OCI-LY1 (cell line): ENCODE measurements around the gene ALPK1.

Experiments used
- EZH2 ChIP-seq: fragments of 200-600 bp; sonication (generic), shearing (Covaris generic); IDR thresholded peaks from 2 replicates; pipeline ENCODE4 v1.8.0; 2017; ENCODE audit warnings: borderline replicate concordance, mixed run types, mild to moderate bottlenecking, antibody characterized with exemption, low read length, moderate library complexity, mixed read lengths
- TF ChIP-seq, protein P1 (sequence below): fragments of 200-600 bp; sonication (generic), shearing (Covaris generic); IDR thresholded peaks from 2 replicates; pipeline ENCODE4 v1.5.1; 2017; ENCODE audit warnings: mild to moderate bottlenecking, antibody characterized with exemption, low read length, moderate library complexity, mixed read lengths

DNA sequence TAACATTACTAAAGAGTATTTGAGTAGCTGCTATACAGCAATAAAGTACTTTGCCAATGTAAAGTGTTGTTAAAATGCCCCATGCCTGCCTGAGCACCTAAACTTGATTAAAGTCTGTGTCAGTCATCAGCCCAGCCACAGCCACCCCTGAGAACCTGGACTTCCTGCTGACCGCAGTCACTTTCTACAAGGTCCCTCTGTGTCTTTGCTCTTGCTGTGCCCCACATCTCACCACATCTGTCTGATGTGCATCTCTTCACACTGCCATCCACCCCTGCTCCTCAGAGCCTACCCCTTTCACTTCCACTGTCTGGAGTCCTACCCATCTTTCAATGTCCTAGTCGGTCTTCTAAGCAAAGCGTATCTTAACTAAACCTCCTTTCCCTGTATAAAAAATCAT, 25.7 kb downstream of the ALPK1 start:
- TF ChIP-seq, protein P1, sequence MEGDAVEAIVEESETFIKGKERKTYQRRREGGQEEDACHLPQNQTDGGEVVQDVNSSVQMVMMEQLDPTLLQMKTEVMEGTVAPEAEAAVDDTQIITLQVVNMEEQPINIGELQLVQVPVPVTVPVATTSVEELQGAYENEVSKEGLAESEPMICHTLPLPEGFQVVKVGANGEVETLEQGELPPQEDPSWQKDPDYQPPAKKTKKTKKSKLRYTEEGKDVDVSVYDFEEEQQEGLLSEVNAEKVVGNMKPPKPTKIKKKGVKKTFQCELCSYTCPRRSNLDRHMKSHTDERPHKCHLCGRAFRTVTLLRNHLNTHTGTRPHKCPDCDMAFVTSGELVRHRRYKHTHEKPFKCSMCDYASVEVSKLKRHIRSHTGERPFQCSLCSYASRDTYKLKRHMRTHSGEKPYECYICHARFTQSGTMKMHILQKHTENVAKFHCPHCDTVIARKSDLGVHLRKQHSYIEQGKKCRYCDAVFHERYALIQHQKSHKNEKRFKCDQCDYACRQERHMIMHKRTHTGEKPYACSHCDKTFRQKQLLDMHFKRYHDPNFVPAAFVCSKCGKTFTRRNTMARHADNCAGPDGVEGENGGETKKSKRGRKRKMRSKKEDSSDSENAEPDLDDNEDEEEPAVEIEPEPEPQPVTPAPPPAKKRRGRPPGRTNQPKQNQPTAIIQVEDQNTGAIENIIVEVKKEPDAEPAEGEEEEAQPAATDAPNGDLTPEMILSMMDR: no peak
- no peak for TF ChIP-seq EZH2
